Stimulated activated CD8-positive, alpha-beta memory T cell treated with anti-CD3 and anti-CD28 coated beads, Interleukin-15, amount 100 ng/mL, for 4 hours (primary cell): ENCODE data around the gene TIGD6.
A peak's percentile ranks its signal among the peaks of the same experiment; 100 is the strongest.

Experiments
- DNase-seq, 2 donors: peaks; one replicate each; pipeline ENCODE4 v3.0.0-alpha.2; 2020; ENCODE audit warnings: low read depth in 2 of 2

Gene TIGD6

GRCh38 chr5:150016537-150016936, 16.1 kb upstream of the TIGD6 start:
- no peak for DNase-seq

- DNase-seq: no peak
These were observed 15.0 kb upstream of the TIGD6 start for GRCh38 chr5:150015415-150015814.

- DNase-seq: no peak
These were observed 14.0 kb upstream of the TIGD6 start for GRCh38 chr5:150014456-150014855.

- no peak for DNase-seq
These were observed 13.5 kb upstream of the TIGD6 start for GRCh38 chr5:150013931-150014330.

GRCh38 chr5:150009671-150010387, 9.4 kb upstream of the TIGD6 start:
- no peak for DNase-seq

- DNase-seq: no peak
These were observed 6.6 kb upstream of the TIGD6 start for GRCh38 chr5:150007050-150007449.

- DNase-seq: no peak
These were observed 5.9 kb upstream of the TIGD6 start for GRCh38 chr5:150006318-150006717.

- peak; percentile 4 to 23 for DNase-seq
These were observed 1.4 kb upstream of the TIGD6 start for GRCh38 chr5:150001660-150002486.

GRCh38 chr5:150000990-150001659, 671 bp upstream of the TIGD6 start:
- DNase-seq: peak; percentile 4 to 6

- DNase-seq: no peak
These were observed 593 bp downstream of the TIGD6 start for GRCh38 chr5:149999866-150000255.

GRCh38 chr5:149999359-149999758, 1.1 kb downstream of the TIGD6 start:
- DNase-seq: no peak

- no peak for DNase-seq
These were observed 2.2 kb downstream of the TIGD6 start for GRCh38 chr5:149998281-149998680.

GRCh38 chr5:149996205-149996890, 4.1 kb downstream of the TIGD6 start:
- no peak for DNase-seq

GRCh38 chr5:149995385-149996204, 4.9 kb downstream of the TIGD6 start:
- DNase-seq: no peak

GRCh38 chr5:149993471-149993870, 7.0 kb downstream of the TIGD6 start:
- no peak for DNase-seq

GRCh38 chr5:149990518-149991376, 9.7 kb downstream of the TIGD6 start:
- peak; percentile 4 to 46 for DNase-seq

- no peak for DNase-seq
These were observed 12.3 kb downstream of the TIGD6 start for GRCh38 chr5:149988126-149988525.

- no peak for DNase-seq
These were observed 17.9 kb downstream of the TIGD6 start for GRCh38 chr5:149982505-149982904.

- no peak for DNase-seq
These were observed 19.2 kb downstream of the TIGD6 start for GRCh38 chr5:149981206-149981605.

GRCh38 chr5:149979896-149980295, 20.6 kb downstream of the TIGD6 start:
- no peak for DNase-seq
